Measurements from ENCODE around the gene LSS.
"Not testable (repeated sequence)": the region's sequence is repeated elsewhere in the genome, so short reads cannot be mapped to it uniquely, and the experiment has no call there.

Gene LSS

DNA sequence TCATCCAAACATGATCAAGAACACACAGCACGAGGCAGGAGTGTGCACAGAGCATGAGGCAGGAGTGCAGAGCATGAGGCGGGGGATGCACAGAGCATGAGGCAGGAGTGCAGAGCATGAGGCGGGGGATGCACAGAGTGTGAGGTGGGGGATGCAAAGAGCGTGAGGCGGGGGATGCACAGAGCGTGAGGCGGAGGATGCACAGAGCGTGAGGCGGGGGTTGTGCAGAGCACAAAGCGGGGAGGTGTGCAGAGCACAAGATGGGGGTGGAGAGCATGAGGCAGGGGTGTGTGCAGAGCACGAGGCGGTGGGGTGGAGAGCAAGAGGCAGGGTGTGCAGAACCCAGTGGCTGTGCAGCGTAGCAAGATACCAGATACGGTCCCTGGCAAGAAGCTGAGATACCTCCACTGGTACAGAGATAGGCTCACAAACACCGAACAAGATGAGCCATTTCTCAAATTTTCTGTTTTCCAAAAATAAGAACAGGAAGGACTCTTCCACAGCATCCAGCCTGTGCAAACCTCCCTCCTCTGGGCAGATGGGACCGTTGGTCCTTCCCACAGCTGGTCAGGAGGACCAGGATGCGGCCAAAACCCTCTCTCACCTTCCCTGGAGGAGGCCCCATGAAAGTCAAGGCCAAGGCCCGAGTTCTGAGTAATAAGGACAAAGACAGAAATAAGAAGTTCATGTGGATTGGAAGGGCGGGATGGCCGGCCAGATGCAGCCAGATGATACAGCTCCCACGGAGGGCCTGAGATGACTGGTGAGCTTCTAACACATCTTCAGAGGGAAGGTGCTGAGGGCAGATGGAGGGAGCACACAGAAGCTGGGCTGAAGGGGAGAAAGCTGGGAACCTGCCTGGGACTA, 56.3 kb downstream of the LSS start:
- no peak overlapping the region for H3K4me3 ChIP-seq
- no peak overlapping the region for H3K27ac ChIP-seq
- DNase-seq (ENCODE audit: low spot score) = peak; percentile 52
- TF ChIP-seq, protein P1, sequence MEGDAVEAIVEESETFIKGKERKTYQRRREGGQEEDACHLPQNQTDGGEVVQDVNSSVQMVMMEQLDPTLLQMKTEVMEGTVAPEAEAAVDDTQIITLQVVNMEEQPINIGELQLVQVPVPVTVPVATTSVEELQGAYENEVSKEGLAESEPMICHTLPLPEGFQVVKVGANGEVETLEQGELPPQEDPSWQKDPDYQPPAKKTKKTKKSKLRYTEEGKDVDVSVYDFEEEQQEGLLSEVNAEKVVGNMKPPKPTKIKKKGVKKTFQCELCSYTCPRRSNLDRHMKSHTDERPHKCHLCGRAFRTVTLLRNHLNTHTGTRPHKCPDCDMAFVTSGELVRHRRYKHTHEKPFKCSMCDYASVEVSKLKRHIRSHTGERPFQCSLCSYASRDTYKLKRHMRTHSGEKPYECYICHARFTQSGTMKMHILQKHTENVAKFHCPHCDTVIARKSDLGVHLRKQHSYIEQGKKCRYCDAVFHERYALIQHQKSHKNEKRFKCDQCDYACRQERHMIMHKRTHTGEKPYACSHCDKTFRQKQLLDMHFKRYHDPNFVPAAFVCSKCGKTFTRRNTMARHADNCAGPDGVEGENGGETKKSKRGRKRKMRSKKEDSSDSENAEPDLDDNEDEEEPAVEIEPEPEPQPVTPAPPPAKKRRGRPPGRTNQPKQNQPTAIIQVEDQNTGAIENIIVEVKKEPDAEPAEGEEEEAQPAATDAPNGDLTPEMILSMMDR (IDR thresholded peaks at IDR 0.05) = no peak

DNA sequence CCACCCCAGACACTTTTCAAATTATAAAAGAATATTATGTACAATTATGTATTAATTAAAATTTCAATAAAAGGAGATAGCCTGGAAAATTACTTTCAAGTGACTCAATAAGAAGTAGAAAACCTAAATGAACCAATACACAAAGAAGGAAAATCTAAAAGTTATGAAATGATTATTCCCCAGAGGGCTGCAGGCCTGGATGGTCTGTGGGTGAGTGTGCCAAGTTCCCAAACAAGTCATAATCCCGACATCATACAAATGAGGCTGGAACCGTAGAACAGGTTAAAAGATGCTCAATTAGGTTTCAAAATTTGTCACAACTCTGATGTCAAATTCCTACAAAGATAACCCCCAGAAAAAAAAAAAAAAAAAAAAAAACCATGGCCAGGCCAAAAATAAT, 57.0 kb downstream of the LSS start:
- DNase-seq (ENCODE audit: low spot score) = no peak
- no peak overlapping the region for H3K4me3 ChIP-seq
- TF ChIP-seq, protein P1 (IDR thresholded peaks at IDR 0.05) = no peak
- H3K27ac ChIP-seq = no peak overlapping the region

DNA sequence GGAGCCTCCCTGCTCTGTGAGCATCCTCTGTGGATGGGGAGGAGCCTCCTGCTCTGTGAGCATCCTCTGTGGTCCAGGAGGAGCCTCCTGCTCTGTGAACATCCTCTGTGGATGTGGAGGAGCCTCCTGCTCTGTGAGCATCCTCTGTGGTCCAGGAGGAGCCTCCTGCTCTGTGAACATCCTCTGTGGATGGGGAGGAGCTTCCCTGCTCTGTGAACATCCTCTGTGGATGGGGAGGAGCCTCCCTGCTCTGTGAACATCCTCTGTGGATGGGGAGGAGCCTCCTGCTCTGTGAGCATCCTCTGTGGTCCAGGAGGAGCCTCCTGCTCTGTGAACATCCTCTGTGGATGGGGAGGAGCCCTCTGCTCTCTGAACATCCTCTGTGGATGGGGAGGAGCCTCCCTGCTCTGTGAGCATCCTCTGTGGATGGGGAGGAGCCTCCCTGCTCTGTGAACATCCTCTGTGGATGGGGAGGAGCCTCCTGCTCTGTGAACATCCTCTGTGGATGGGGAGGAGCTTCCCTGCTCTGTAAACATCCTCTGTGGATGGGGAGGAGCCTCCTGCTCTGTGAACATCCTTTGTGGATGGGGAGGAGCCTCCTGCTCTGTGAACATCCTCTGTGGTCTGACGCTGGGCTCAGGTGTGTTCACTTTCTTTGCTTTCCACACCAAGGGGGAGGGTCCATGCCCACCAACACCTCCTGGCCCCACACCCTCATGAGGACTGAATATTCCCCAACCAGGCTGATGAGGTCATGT, 58.0 kb downstream of the LSS start:
- not testable (repeated sequence) for DNase-seq (ENCODE audit: low spot score); H3K4me3 ChIP-seq

DNA sequence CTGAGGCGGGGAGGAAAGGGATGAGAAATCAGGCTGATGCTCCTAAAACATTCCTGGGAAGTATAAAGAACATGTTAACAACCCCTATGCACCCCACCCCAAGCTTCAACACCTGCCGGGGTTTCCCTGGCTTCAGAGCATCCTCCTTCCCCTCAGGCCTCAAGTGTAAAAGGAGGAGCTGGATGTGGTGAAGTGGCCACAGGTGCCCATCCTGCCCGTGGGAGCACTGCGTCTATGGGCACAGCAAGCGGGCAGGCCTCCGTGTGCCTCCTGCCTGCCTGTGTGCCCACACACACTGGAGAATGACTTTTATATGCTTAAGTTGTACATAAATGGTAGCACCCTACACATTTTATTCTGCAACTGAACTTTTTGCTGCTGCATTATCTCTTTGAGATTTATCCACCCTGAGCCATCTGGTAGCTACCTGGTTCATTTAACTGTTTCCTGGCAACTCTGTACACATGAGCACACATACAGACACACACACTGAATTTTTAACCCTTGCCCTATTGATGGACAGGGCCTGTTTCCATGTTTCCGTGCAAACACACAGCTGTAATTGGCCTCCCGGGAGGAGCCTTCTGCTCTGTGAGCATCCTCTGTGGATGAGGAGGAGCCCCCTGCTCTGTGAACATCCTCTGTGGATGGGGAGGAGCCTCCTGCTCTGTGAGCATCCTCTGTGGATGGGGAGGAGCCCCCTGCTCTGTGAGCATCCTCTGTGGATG, 59.8 kb downstream of the LSS start:
- TF ChIP-seq, protein P1 (IDR thresholded peaks at IDR 0.05) = no peak
- Histone ChIP-seq H3K4me3 (no peak overlapping the region), H3K27ac (no peak overlapping the region)
- peak; percentile 58 for DNase-seq (ENCODE audit: low spot score)

More for the DNA sequence above, 58.0 kb downstream of the LSS start:
- H3K27ac ChIP-seq = not testable (repeated sequence)

DNA sequence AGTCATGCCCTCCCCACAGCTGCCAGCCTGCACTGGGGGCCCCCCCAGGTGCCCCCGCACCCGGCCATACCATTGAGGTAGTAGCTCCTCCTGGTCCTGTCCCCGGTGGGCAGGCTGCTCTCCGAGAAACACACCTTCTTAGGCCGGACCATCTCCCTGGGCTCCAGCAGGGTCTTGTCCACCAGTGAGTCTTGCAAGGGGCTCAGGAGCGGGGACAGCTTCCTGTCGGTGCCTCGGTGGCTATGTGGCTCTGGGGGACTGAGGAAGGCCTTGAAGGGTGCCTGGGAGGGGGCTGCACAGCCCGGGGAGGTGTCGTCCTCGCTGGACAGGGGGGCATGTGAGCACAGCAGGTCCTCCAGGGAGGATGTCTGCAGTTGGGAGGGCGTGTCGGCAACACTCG, 60.3 kb downstream of the LSS start:
- H3K27ac ChIP-seq = no peak overlapping the region
- TF ChIP-seq, protein P1 (IDR thresholded peaks at IDR 0.05) = no peak
- DNase-seq (ENCODE audit: low spot score) = peak; percentile 66

DNA sequence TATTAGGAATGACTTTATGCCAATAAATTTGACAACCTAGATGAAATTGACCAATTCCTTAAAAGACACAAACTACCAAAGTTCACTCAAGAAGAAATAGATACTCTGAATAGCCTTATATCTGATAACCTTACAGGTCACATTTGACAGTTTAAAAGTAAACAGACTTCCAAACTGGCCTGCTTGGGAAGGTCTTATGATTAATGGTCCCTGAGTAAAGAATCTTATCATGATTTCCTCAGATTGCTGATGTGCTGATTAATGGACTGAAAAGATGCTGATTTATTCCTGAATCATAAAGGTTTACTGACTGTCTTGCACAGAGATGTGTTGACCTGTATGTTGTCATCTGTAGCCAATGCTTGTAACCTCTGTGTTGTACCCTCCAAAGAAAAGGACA, 63.5 kb downstream of the LSS start:
- TF ChIP-seq, protein P1 (IDR thresholded peaks at IDR 0.05) = no peak
- H3K4me3 ChIP-seq = no peak overlapping the region
- H3K27ac ChIP-seq = no peak overlapping the region
- no peak for DNase-seq (ENCODE audit: low spot score)

More for the DNA sequence above, 60.3 kb downstream of the LSS start:
- no peak overlapping the region for H3K4me3 ChIP-seq

DNA sequence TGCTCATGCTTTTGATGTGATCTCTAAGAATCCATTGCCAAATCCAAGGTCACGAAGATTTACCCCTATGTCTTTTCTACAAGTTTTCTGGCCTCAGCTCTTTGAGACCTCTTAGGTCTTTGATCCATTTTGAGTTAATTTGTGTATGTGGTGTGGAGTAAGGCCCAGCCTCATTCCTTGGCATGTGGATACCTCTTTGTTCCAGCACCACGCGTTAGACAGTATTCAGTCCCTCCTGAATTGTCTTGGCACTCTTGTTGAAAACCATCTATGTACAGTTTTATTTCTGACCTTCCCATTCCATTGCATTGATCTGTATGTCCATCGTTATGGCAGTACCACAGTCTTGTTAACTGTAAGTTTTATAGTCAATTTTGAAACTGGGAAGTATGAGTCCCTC, 65.2 kb downstream of the LSS start:
- TF ChIP-seq, protein P1 (IDR thresholded peaks at IDR 0.05) = no peak
- DNase-seq (ENCODE audit: low spot score) = no peak
- Histone ChIP-seq H3K27ac (no peak overlapping the region), H3K4me3 (no peak overlapping the region)
